Hematopoietic multipotent progenitor cell treated with erythropoietin and hydrocortisone succinate and interleukin-3 and kit ligand, for 17 days (in vitro differentiated cells): ENCODE data around the gene PLPP7.
A peak's percentile ranks its signal among the peaks of the same experiment; 100 is the strongest.
"Not testable (repeated sequence)": the region's sequence is repeated elsewhere in the genome, so short reads cannot be mapped to it uniquely, and the experiment has no call there.

Experiments
- DNase-seq: peaks from one replicate; pipeline ENCODE4 v3.0.0-alpha.2; 2015; ENCODE audit warnings: low spot score

PLPP7 gene

DNA sequence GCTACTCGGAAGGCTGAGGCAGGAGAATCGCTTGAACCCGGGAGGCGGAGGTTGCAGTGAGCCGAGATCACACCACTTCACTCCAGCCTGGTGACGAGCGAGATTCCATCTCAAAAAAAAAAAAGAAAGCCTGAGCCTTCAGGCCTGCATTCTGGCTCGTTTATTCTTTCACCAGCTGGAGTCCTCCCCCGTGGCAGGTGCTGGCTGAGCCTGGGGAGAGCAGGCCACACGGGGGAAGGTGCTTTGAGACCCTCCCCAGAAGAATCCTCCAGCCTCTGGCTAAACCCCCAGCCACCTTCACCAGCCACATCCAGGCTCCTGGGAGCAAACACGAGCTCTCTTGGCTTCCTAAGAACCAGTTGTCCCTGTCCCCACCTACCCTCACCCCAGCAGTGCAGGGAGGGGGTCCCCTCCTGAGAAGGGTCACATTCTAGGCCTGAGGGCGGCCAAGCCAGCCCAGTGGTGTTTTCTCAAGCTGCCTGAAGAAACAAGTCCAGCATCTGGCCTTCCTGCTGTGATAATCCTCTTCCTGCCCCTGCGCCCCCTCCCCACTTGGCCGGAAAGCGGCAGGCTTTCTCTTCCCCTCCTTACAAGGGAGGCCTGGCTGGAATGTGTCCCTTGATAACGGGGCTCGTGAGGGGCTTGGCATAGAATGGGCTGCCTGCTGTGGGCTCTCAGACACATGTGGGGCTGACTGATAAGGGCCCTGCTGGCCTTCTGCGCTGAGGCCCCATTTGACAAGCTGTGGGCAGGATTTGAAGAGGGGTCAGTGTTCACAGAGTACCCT lies 41.5 kb downstream of the PLPP7 start:
- DNase-seq = peak; percentile 83

DNA sequence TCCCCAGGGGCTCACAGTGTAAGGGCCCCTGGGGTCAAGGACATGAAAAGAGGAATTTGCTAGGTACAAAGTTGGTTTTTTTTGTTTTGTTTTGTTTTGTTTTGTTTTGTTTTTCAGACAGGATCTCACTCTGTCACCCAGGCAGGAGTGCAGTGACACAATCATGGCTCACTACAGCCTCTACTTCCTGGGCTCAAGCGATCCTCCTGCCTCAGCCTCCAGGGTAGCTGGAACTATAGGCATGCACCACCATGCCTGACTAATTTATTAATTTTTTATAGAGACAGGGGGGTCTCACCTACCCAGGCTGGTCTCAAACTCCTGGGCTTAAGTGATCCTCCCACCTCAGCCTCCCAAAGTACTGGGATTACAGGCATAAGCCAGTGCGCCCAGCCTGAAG lies 42.5 kb downstream of the PLPP7 start:
- not testable (repeated sequence) for DNase-seq

DNA sequence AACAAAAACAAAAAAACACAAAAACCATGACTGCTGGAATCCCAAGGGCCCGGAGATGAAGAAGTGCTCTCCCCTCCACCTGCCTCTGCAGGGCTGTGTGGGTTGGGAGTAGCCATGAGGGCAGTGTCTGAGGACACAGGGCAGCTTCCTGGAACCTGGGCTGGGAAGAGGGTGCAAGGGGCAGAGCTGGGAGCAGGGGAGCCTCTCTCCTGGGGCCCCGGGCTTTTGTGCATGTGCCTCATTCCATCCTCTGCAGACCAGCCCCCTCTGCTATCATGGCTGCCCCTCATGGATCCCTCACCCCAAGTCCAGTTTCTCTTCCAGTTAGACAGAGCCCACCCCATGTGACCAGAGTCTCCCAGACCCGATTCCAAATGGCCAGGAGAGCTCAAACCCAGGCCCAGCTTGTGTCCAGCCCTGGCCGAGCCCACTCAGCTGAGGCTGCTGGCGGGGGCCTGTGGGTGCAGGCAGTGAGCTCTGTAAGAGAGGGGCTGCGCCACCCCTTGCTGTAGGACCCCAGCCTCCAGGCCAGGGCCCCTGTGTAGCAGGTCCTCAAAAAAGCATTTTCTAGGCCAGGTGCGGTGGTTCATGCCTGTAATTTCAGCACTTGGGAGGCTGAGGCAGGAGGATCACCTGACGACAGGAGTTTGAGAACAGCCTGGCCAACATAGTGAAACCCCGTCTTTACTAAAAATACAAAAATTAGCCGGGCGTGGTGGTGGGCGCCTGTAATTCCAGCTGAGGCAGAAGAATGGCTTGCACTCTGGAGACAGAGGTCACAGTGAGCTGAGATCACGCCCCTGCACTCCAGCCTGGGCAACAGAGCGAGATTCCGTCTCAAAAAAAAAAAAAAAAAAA lies 44.5 kb downstream of the PLPP7 start:
- DNase-seq = no peak

DNA sequence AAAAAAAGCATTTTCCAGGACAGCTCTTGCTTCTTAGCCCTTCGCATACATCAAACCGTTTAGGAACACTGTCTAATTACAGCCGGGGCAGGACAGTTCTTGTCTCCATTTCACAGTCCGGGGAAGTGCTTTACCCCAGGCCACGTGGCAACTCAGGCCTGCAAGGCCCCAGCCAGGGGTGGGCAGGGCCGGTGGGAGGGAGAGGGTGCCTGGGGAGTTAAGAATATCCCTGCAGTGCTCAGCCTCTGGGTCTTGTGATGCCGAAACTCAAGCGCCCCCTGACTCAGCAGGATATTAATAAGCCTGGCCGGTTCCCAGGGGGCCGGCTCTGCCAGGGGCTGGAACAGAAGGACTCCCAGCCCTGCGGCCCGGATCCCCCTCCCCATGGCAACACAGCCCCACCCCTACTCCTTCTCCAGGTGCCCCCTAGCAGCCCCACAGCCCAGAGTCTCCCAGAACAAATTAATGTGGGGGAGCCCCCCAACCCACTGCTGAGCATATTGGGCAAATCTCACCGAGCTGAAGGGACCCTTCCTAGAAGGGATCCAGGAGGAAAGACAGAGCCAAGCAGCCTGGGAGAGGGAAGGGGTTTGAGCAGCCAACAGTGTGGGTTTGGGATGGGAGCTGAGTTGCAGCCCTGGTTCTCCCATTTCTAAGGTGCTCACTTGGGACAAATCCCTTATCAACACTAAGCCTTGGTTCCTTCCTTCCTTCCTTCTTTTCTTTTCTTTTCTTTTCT lies 45.3 kb downstream of the PLPP7 start:
- no peak for DNase-seq

DNA sequence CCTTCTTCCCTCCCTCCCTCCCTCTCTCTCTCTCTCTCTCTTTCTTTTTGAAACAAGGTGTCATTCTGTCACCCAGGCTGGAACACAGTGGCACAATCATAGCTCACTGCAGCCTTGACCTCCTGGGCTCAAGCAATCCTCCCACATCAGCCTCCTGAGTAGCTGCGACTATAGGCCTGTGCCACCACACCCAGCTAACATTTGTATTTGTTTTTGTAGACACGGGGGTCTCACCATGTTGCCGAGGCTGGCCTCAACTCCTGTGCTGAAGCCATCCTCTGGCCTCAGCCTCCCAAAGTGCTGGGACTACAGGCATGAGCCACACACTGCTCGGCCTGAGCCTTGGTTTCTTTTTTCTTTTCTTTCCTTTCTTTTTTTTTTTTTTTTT lies 45.8 kb downstream of the PLPP7 start:
- DNase-seq = no peak

DNA sequence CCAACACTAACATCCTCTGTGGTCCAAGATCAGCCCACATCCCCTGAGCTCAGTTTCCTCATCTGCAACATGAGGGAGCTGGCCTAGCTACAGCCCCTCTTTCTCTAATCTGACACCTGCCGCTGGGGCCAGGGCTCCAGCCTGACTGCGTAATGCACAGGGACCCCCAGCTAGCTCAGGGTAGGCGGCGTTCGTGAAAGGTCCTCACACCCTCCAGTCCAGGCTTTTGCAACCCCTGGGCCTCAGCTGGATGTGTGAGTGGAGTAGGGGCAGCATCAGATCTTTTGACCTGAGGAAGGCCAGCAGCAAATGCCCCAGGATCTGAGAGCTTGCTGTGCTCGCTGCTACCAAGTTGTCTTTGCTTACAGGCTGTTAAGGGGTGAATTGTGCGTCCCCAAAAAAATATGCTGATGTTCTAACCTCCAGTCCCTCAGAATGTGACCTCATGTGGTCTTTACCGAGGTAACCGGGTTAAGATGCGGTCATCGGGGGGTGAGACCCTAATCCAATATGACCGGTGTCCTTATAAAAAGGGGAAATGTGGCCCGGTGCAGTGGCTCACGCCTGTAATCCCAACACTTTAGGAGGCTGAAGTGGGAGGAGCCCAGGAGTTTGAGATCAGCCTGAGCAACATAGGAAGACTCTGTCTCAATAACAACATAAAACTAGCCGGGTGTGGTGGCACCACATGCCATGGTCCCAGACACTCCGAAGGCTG lies 47.8 kb downstream of the PLPP7 start:
- no peak for DNase-seq

DNA sequence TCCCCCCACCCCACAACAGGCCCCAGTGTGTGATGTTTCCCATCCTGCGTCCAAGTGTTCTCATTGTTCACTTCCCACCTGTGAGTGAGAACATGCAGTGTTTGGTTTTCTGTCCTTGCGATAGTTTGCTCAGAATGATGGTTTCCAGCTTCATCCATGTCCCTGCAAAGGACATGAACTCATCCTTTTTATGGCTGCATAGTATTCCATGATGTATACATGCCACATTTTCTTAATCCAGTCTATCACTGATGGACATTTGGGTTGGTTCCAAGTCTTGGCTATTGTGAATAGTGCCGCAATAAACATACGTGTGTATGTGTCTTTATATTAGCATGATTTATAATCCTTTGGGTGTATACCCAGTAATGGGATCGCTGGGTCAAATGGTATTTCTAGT lies 49.7 kb downstream of the PLPP7 start:
- DNase-seq = not testable (repeated sequence)

DNA sequence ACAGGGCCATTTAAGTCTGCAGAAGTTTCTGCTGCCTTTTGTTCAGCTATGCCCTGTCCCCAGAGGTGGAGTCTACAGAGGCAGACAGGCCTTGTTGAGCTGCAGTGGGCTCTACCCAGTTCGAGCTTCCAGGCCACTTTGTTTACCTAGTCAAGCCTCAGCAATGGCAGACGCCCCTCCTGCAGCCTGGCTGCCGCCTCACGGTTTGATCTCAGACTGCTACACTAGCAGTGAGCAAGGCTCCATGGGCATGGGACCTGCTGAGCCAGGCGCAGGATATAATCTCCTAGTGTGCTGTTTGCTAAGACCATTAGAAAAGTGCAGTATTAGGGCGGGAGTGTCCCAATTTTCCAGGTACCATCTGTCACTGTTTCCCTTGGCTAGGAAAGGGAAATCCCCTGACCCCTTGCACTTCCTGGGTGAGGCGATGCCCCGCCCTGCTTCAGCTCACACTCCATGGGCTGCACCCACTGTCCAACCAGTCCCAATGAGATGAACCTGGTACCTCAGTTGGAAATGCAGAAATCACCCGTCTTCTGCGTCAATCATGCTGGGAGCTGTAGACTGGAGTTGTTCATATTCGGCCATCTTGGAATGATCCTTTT lies 55.5 kb downstream of the PLPP7 start:
- not testable (repeated sequence) for DNase-seq

DNA sequence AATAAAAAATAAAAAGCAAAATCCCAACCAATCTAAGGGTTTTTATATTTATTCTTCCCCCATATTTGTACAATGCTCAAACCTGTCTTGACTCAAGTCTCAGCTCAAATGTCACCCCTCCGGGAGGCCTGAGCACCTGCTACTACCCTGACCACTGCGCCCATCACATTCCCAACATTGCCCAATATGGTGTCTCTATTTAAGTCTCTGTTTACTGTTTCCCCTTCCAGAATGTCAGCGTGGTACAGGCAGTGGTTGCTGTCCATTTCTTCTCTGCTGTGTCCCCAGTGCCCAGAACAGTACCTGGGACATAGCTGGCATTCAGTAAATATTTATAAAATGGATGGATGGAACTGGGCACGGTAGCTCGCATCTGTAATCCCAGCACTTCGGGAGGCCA lies 57.0 kb downstream of the PLPP7 start:
- no peak for DNase-seq

DNA sequence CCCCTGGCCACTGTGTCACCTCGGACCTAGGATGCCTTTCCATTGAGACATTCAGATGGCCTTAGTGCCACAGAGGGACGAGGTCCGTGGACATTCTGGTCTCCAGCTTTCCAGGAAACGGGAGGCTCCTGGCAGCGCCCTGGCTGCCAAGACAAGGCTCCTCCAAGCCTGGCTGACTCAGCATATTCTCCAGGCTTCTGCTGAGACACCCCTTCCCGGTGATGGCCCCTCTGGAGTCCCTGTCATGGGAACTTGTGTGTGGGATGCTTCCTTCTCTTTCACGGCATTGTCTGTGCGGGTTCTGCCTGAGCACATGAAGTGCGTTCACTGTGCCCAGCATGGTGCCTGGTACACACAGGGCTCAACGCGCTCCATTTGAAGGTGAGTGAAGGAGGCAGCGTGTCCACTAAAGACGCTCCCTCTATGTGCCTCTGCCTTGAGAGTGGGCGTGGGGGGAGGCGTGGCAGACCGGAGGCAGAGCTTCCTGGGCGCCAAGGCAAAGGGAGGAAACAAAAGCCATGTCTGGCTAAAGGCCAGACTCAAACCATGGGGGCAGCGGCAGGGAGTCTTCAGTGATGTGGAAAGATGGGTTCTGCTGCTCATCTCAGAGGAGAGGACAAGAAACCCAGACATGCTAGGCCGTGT lies 58.0 kb downstream of the PLPP7 start:
- no peak for DNase-seq

DNA sequence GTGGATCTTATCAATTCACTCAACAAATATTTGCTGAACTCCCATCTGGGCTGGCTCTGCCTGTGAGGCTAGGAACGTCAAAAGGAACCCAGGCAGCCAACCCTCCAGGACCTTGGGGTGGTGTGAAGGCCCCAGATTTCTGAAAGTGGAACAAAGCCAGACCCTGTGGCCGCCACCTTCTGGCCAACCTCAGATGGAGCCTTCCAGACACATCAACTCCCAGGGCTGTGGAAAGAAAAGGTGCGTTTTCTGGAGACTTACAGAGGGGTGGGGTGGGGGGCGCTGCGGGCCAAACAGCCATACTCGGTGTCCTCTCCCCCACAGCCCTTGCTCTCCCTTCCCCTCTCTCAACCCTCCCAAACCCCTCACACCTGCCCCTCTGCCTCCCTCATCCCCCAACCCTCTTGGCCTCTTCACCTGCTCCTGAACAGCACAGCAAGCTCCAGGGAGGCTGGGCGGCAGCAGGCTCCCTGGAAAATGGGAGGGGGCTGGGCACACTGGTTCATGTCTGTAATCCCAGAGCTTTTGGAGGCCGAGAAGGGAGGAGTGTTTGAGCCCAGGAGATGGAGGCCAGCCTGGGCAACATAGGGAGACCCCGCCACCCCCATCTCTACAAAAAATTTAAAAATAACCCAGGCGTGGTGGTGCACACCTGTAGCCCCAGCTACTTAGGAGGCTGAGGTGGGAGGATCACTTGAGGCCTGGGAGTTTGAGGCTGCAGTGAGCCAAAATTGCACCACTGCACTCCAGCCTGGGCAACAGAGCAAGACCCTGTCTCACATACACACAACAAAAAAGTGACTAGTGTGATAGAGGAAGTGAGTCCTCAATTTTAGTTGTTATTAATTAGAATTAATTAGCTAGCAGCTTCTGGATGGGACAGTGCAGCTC lies 59.4 kb downstream of the PLPP7 start:
- no peak for DNase-seq

DNA sequence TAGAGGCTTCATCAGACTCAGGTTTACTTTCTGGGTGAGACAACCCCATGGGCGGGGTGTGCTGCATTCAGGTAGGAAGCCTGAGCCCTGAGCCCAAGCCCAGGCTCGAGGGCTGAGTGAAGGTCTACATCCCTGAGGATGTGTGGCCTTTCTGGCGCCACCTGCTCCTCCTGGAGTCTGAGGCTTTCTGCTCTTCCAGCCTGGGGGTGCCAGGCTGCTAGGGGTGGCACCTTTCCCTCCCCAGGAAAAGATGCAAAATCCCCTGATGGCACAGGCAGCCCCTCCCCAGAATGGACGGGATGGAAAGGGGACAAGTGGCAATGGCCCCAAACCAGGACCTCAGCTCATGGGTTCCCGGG lies 60.0 kb downstream of the PLPP7 start:
- DNase-seq = no peak

DNA sequence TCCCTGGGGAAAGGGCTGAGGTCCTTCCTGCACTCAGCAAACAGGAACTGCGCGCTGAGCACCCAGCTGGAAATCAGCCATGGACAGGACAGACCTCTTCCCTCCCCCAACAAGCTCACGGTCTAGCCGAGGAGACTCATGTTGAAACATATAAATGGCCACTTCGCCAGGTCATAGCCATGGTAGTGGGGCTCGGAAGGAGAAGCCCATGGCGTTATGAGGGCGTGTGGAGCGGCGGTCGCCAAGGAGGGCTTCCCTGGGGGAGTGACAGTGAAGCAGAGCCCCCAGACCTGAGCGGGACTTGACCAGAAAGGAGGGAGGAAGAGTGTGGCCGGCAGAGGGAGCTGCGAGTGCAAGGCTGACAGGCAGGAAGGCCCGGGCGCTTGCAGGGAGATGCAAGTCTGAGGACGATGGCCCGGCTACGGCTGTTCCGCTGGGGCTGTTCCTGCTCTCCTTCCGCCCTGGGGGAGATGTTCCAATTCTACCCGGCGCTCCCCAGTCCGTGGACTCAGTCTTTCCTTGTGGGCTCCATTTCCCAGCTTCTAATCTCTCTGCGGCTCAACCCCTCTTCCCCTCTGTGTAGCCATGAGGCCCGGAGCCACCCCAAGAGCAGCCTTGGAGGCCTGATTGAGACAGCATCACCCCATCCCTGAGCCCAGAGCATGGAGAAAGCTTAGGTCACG lies 60.5 kb downstream of the PLPP7 start:
- peak; percentile 46 for DNase-seq

DNA sequence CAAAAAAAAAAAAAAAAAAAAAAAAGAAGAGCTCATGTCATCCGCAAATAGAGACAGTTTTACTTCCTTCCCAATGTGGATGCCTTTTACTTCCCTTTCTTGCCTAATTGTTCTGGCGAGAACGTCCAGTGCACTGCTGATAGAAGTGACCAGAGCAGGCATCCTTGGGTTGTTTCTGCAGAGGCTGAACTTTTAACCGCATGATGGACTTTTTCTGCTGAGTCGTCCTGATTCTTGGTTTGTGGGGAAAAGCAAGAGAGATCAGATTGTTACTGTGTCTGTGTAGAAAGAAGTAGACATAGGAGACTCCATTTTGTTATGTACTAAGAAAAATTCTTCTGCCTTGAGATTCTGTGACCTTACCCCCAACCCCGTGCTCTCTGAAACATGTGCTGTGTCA lies 67.0 kb downstream of the PLPP7 start:
- DNase-seq = not testable (repeated sequence)

DNA sequence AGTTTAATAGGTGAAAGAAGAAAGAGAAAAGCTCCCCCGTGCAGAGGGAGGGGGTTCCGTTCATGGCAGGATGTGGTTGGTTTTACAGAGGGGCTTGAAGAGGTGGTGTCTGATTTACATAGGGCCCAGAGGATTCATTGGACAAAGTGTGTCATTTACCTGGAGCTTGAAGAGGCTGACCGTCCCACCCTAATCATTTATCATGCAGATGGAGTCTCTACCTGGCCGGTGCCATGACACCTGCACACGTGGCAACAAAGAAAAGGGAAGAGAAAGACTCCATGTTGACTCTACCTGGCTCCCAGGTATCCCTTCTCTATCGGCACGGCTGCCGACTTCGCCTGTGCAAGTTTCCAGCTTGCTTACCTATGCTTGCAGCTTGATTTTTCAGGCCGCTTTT lies 69.0 kb downstream of the PLPP7 start:
- no peak for DNase-seq
